Fibroblast of lung (primary cell): ENCODE results near the gene MAP3K15. TPM values are rescaled to one million over a fixed set of nuclear protein-coding genes. Genes with fewer than 3 reads are reported as not detected.

Source experiments
- DNase-seq, 2 donors: peaks; one replicate each; pipeline versions ENCODE4 v3.0.0 to v3.0.0-alpha.2; 2010; ENCODE audit warnings: low read depth in 2 of 2
- H2AFZ ChIP-seq: 2 replicates; pipeline ENCODE4 v1.5.1; 2012; ENCODE audit warnings: low read length, control low read depth, inconsistent platforms
- H3K27ac ChIP-seq: 2 replicates; pipeline ENCODE4 v1.5.1; 2011; ENCODE audit warnings: low read length, control low read depth; ENCODE audit not compliant: insufficient read depth
- H3K27me3 ChIP-seq: 2 replicates; pipeline ENCODE4 v1.5.1; 2011; ENCODE audit warnings: mild to moderate bottlenecking, low read length; ENCODE audit not compliant: control insufficient read depth, insufficient read depth
- H3K36me3 ChIP-seq: 2 replicates; pipeline ENCODE4 v1.5.1; 2011; ENCODE audit warnings: low read length; ENCODE audit not compliant: control insufficient read depth, insufficient read depth
- H3K4me1 ChIP-seq: 2 replicates; pipeline ENCODE4 v1.5.1; 2011; ENCODE audit warnings: low read length; ENCODE audit not compliant: control insufficient read depth, insufficient read depth; ENCODE audit errors: extremely low read depth
- H3K4me2 ChIP-seq: 2 replicates; pipeline ENCODE4 v1.5.1; 2011; ENCODE audit warnings: low read length, control low read depth; ENCODE audit not compliant: insufficient read depth; ENCODE audit errors: extremely low read depth
- H3K4me3 ChIP-seq, 4 experiments: fragments of 200-600 bp in 1 of 4; sonication (generic) in 1 of 4; replicated peaks in 1 of 4; 2 replicates each; pipeline ENCODE4 v1.5.1; 2011 to 2016; ENCODE audit warnings: low read length in 4 of 4, low read depth in 3 of 4, mild to moderate bottlenecking in 3 of 4, control low read depth in 2 of 4, inconsistent platforms in 1 of 4, mixed read lengths in 1 of 4; ENCODE audit not compliant: insufficient read depth in 1 of 4; ENCODE audit errors: control extremely low read depth in 1 of 4
- H3K79me2 ChIP-seq: 2 replicates; pipeline ENCODE4 v1.5.1; 2012; ENCODE audit warnings: mild to moderate bottlenecking, low read length, inconsistent platforms; ENCODE audit not compliant: control insufficient read depth, insufficient read depth
- H3K9ac ChIP-seq: 2 replicates; pipeline ENCODE4 v1.5.1; 2011; ENCODE audit warnings: mild to moderate bottlenecking, low read length, control low read depth; ENCODE audit not compliant: insufficient read depth
- H3K9me3 ChIP-seq: 2 replicates; pipeline ENCODE4 v1.5.1; 2012; ENCODE audit warnings: low read depth, low read length; ENCODE audit not compliant: control insufficient read depth, insufficient read depth
- H4K20me1 ChIP-seq: 2 replicates; pipeline ENCODE4 v1.5.1; 2011; ENCODE audit warnings: low read length; ENCODE audit not compliant: control insufficient read depth, insufficient read depth; ENCODE audit errors: extremely low read depth
- CTCF ChIP-seq, 2 donors: IDR thresholded peaks in 1 of 2; conservative IDR thresholded peaks in 1 of 2; 1 replicate in 1 of 2; 2 replicates in 1 of 2; pipeline ENCODE4 v1.5.1; 2011 to 2012; ENCODE audit warnings: low read length in 2 of 2, control low read depth in 1 of 2, inconsistent platforms in 1 of 2, low read depth in 1 of 2, mild to moderate bottlenecking in 1 of 2
- EZH2 ChIP-seq: IDR thresholded peaks from 2 replicates; pipeline ENCODE4 v1.5.1; 2012; ENCODE audit warnings: low read length, control low read depth, mild to moderate bottlenecking; ENCODE audit errors: missing control alignments
- polyA plus RNA-seq, 2 donors: library from polyadenylated mRNA; depleted of rRNA in 1 of 2; stranded (reverse) in 1 of 2; unstranded in 1 of 2; fragments of >200 nt; gene quantifications; 2 replicates each; pipeline ENCODE4 v1.2.1, GENCODE V29; 2011 to 2012; ENCODE audit warnings: missing spikeins in 1 of 2
- total RNA-seq: library from RNA; depleted of rRNA; stranded (reverse); fragments of >200 nt; gene quantifications from 2 replicates; pipeline ENCODE4 v1.2.1, GENCODE V29; 2014

The MAP3K15 gene
- total and polyA plus RNA-seq, 2 donors (not counting 1 experiment from before 2014, with no cell fraction given) = under 0.01 to 0.14 TPM

- no peaks in the 10 kb centered on the region for H4K20me1 ChIP-seq
- H3K4me3 ChIP-seq = no peak overlapping the region
- peaks cover 3% of the 10 kb centered on the region for H3K27me3 ChIP-seq
- no peaks in the 10 kb centered on the region for H3K4me1 ChIP-seq
- no peak overlapping the region for H2AFZ ChIP-seq
- no peak overlapping the region for H3K27ac ChIP-seq
- DNase-seq = peak; percentile 6 to 50
- H3K36me3 ChIP-seq = no peaks in the 10 kb centered on the region
- no peaks in the 10 kb centered on the region for H3K9me3 ChIP-seq
- H3K9ac ChIP-seq = no peak overlapping the region
- no peak overlapping the region for H3K4me2 ChIP-seq
- no peaks in the 10 kb centered on the region for H3K79me2 ChIP-seq
- TF ChIP-seq EZH2 (no peak), CTCF (conservative IDR thresholded peaks at IDR 0.05 in 1 of 2, IDR thresholded peaks at IDR 0.05 in 1 of 2; ENCODE audit: low read depth in 1 of 2, low read length in 2 of 2) (no peak)
These were observed 145.2 kb downstream of the MAP3K15 start for GRCh38 chrX:19370061-19370460.

GRCh38 chrX:19368576-19368975 is 146.7 kb downstream of the MAP3K15 start:
- Histone ChIP-seq H3K4me1 (no peaks in the 10 kb centered on the region), H2AFZ (no peak overlapping the region), H3K36me3 (no peaks in the 10 kb centered on the region), H4K20me1 (no peaks in the 10 kb centered on the region), H3K4me3 (no peak overlapping the region), H3K4me2 (no peak overlapping the region), H3K27me3 (no peaks in the 10 kb centered on the region), H3K79me2 (no peaks in the 10 kb centered on the region), H3K9ac (no peak overlapping the region), H3K9me3 (no peaks in the 10 kb centered on the region), H3K27ac (no peak overlapping the region)
- TF ChIP-seq EZH2 = no peak
- no peak for TF ChIP-seq CTCF (conservative IDR thresholded peaks at IDR 0.05 in 1 of 2, IDR thresholded peaks at IDR 0.05 in 1 of 2; ENCODE audit: low read depth in 1 of 2, low read length in 2 of 2)
- DNase-seq = peak in 1 of 2 donors; percentile 41

GRCh38 chrX:19361701-19362100 is 153.6 kb downstream of the MAP3K15 start:
- no peak overlapping the region for H3K9ac ChIP-seq
- no peaks in the 10 kb centered on the region for H3K27me3 ChIP-seq
- no peak overlapping the region for H3K27ac ChIP-seq
- H3K9me3 ChIP-seq = no peaks in the 10 kb centered on the region
- TF ChIP-seq CTCF (conservative IDR thresholded peaks at IDR 0.05 in 1 of 2, IDR thresholded peaks at IDR 0.05 in 1 of 2; ENCODE audit: low read depth in 1 of 2, low read length in 2 of 2) (no peak), EZH2 (no peak)
- H3K4me1 ChIP-seq = no peaks in the 10 kb centered on the region
- H2AFZ ChIP-seq = no peak overlapping the region
- H4K20me1 ChIP-seq = no peaks in the 10 kb centered on the region
- H3K36me3 ChIP-seq = peaks cover 1% of the 10 kb centered on the region
- H3K4me2 ChIP-seq = no peak overlapping the region
- DNase-seq = peak in 1 of 2 donors; percentile 19
- H3K79me2 ChIP-seq = no peaks in the 10 kb centered on the region
- no peak overlapping the region for H3K4me3 ChIP-seq
